ENCODE results near the gene EXOSC2. TPM values are rescaled to one million over a fixed set of nuclear protein-coding genes. Genes with fewer than 3 reads are reported as not detected.
"Not testable (repeated sequence)": the region's sequence is repeated elsewhere in the genome, so short reads cannot be mapped to it uniquely, and the experiment has no call there.

EXOSC2 gene
- total RNA-seq, 1 donor from 2014 or later, result 18.4 TPM

DNA sequence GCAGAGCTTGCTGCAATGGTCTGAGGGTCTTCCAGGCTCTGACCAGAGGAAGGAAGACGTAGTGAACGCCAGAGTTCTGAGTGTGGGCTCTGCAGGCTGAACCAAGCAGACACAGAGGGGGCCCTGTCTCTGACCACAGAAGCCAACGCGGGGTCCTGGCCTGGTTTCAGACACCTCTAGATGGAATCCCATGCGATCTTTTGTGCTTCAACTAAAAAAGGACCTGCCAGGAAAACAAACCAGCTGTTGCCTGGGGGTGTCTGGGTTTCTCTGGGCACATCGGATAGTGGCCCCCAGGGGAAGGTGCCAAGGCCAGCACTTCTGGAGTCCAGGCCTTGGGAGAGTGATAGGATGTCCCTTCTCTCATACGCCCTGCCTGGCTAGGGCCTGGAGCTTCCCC, 16.3 kb upstream of the EXOSC2 start:
- TF ChIP-seq, protein P1, sequence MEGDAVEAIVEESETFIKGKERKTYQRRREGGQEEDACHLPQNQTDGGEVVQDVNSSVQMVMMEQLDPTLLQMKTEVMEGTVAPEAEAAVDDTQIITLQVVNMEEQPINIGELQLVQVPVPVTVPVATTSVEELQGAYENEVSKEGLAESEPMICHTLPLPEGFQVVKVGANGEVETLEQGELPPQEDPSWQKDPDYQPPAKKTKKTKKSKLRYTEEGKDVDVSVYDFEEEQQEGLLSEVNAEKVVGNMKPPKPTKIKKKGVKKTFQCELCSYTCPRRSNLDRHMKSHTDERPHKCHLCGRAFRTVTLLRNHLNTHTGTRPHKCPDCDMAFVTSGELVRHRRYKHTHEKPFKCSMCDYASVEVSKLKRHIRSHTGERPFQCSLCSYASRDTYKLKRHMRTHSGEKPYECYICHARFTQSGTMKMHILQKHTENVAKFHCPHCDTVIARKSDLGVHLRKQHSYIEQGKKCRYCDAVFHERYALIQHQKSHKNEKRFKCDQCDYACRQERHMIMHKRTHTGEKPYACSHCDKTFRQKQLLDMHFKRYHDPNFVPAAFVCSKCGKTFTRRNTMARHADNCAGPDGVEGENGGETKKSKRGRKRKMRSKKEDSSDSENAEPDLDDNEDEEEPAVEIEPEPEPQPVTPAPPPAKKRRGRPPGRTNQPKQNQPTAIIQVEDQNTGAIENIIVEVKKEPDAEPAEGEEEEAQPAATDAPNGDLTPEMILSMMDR (IDR thresholded peaks at IDR 0.05), result no peak

DNA sequence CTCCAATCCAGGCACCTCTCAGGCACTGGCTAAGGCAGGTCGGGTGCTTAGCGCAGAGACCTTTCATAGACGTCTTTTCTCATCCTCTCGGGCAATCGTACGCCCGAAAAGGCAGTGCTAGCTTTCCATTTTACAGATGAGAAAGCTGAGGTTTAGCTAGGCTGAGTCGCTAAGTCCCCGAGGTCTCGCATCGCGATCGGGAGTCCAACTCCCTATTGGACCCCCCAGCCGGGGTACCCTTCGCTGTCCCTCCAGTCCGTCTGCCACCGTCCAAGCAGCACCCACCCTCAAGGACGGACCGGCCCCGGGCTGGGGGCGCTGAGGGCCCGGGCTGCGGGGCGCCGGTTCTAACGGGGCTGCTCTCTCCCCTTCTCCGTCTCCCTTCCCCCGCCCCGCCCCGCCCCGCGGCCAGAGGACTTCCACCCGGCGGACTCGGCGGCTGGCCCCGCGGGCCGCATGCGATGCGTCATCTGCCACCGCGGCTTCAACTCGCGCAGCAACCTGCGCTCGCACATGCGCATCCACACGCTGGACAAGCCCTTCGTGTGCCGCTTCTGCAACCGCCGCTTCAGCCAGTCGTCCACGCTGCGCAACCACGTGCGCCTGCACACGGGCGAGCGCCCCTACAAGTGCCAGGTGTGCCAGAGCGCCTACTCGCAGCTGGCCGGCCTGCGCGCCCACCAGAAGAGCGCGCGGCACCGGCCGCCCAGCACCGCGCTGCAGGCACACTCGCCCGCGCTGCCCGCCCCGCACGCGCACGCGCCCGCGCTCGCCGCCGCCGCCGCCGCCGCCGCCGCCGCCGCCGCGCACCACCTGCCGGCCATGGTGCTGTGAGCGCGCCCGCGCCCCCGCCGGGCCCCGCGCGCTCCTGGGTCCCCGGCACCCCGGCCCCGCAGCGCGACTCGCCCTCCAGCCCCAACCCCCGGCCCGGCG, 12.5 kb upstream of the EXOSC2 start:
- Histone ChIP-seq H3K9me3 (no peaks in the 10 kb centered on the region), H3K36me3 (no peaks in the 10 kb centered on the region), H3K27me3 (ENCODE audit: low read depth) (peaks cover 19% of the 10 kb centered on the region), H3K27ac (no peak overlapping the region), H3K4me3 (peak overlapping the region; percentile 67), H3K4me1 (peaks cover 16% of the 10 kb centered on the region)
- TF ChIP-seq, protein P1 (IDR thresholded peaks at IDR 0.05), result no peak
- peak; percentile 84 to 90 for ATAC-seq
- DNase-seq, result peak; percentile 88
- intact Hi-C loops (cut with DNase I), result no loop called here

More for the DNA sequence above, 16.3 kb upstream of the EXOSC2 start:
- H3K27ac ChIP-seq, result no peak overlapping the region
- H3K4me3 ChIP-seq, result no peak overlapping the region
- H3K27me3 ChIP-seq (ENCODE audit: low read depth), result peaks cover 19% of the 10 kb centered on the region
- no peaks in the 10 kb centered on the region for H3K9me3 ChIP-seq
- no peak for DNase-seq
- intact Hi-C loops (cut with DNase I), result no loop called here
- ATAC-seq, result no peak
- peaks cover 13% of the 10 kb centered on the region for H3K4me1 ChIP-seq
- H3K36me3 ChIP-seq, result no peaks in the 10 kb centered on the region

DNA sequence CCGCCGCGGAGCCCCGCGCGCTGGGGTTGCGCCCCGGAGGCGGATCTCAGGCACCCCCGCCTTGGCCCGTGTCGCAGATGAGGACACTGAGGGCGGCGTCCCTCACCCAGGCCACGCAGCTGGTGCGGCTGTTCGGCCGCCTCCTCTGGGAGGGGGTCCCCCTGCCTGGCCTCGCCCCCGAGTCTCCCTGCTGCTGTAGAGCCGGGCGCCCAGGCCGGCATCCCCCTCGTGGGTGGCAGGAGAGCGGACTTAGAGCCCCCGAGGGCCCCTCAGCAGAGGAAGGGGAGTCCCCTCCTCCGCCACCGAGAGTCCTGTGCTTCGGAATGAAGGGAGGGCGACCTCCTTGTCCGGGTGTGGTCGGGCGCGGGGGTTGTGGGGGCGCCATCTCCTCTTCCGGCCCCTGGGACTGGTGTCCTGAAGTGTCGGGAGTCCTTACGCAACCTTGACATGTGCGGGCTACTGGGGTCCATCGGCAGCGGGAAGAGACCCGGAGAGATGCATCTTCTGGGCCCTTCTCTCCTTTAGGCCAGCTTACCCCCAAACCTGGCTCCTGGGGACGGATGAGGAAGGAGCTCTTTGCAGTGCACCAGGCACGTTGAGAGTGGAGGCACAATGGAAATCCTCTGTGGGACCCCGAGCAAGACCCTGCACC, 11.7 kb upstream of the EXOSC2 start:
- no peaks in the 10 kb centered on the region for H3K9me3 ChIP-seq
- TF ChIP-seq, protein P1 (IDR thresholded peaks at IDR 0.05), result no peak
- ATAC-seq, result peak; percentile 19 to 26
- intact Hi-C loops (cut with DNase I), result no loop called here
- peak overlapping the region; percentile 67 for H3K4me3 ChIP-seq
- peaks cover 16% of the 10 kb centered on the region for H3K4me1 ChIP-seq
- H3K27ac ChIP-seq, result no peak overlapping the region
- H3K36me3 ChIP-seq, result no peaks in the 10 kb centered on the region
- peaks cover 19% of the 10 kb centered on the region for H3K27me3 ChIP-seq (ENCODE audit: low read depth)
- DNase-seq, result no peak

DNA sequence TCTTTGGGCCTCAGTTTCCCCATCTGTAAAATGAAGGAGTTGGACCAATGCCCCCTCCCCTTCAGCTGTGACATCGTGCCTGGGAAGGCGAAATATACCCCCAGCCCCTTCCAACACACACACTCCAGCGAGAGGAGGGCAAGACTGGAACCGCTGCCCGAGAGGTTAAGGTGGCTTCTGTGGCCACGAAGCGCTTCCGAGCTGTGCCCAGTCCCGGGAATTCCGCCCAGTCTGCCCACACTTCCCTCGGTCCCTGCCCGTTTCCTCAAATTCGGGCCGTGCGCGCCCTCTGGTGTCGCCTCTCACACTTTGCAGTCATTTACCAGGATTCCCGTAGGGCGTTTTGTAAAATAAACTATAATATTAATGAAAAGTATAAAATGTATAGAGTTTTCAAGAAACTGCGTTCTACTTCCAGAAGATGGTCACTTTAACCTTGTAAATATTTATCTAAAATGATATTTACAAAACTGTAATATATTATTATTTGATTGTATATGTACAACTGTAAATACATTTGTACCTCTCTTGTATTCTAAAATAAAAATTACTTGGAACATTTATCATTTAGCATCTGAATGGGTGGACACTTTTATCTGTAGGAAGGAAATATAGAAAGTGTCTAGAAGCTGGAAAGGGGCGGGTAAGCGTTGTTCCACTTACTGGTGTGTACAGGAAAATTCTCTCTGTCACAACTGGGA, 11.0 kb upstream of the EXOSC2 start:
- peaks cover 19% of the 10 kb centered on the region for H3K27me3 ChIP-seq (ENCODE audit: low read depth)
- H3K36me3 ChIP-seq, result no peaks in the 10 kb centered on the region
- ATAC-seq, result peak; percentile 86 to 87
- H3K27ac ChIP-seq, result no peak overlapping the region
- intact Hi-C loops (cut with DNase I), result no loop called here
- peak overlapping the region; percentile 67 for H3K4me3 ChIP-seq
- no peaks in the 10 kb centered on the region for H3K9me3 ChIP-seq
- peak; percentile 88 for DNase-seq
- TF ChIP-seq, protein P1 (IDR thresholded peaks at IDR 0.05), result peak; percentile 81
- peaks cover 16% of the 10 kb centered on the region for H3K4me1 ChIP-seq

DNA sequence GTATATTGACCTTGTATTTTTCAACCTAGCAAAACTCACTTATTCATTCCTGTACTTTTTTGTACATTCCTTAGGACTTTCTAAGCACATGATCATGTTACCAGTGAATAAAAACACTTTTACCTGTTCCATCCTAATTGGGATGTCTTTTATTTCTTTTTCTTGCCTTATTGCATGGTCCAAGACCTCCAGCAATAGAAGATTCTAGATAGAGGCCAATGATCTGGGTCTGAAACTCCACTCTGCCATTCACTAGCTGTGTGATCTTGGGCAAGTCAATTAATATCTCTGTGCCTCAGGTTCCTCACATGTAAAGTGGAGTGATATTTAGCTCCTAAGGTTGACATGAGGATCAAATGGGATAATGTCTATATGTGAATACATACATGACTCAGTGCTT, 8.5 kb upstream of the EXOSC2 start:
- H3K27ac ChIP-seq, result no peak overlapping the region
- no peak for ATAC-seq
- TF ChIP-seq, protein P1 (IDR thresholded peaks at IDR 0.05), result no peak
- intact Hi-C loops (cut with DNase I), result no loop called here
- no peak overlapping the region for H3K4me3 ChIP-seq
- DNase-seq, result no peak
- peaks cover 21% of the 10 kb centered on the region for H3K4me1 ChIP-seq
- H3K36me3 ChIP-seq, result no peaks in the 10 kb centered on the region
- peaks cover 8% of the 10 kb centered on the region for H3K27me3 ChIP-seq (ENCODE audit: low read depth)
- H3K9me3 ChIP-seq, result no peaks in the 10 kb centered on the region

DNA sequence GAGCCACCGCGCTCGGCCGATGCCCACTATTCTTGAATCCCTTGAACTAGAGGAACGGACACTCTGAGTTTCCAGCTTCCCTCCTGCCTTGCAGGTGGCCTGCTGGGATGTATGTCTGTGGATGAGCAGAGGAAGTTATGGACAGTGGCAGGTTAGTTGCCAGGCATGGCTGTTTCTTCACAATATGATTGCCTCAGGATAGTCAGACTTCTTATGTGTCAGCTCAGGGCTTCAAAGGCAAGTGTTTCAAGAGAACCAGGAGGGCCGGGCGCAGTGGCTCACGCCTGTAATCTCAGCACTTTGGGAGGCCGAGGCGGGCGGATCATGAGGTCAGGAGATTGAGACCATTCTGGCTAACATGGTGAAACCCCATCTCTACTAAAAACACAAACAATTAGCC, 7.6 kb upstream of the EXOSC2 start:
- H3K27me3 ChIP-seq (ENCODE audit: low read depth); H3K27ac ChIP-seq; ATAC-seq; H3K9me3 ChIP-seq; DNase-seq; H3K4me3 ChIP-seq; H3K36me3 ChIP-seq; intact Hi-C loops (cut with DNase I): not testable (repeated sequence)
- H3K4me1 ChIP-seq, result peaks cover 17% of the 10 kb centered on the region

Data from lower lobe of right lung (tissue), 2 donors.